Activated B cell treated with CpG ODN at 0.5 μM for 24 hours (primary cell): ENCODE results near the gene OTUB1. TPM values are rescaled to one million over a fixed set of nuclear protein-coding genes. Genes with fewer than 3 reads are reported as not detected.
A peak's percentile ranks its signal among the peaks of the same experiment; 100 is the strongest.
"Not testable (repeated sequence)": the region's sequence is repeated elsewhere in the genome, so short reads cannot be mapped to it uniquely, and the experiment has no call there.

Experiments
- ATAC-seq: fragments of 200-7000 bp; cut with Tn5 transposase; one replicate; pipeline ENCODE4 v1.10.0; 2021; ENCODE audit warnings: low read depth, mild to moderate bottlenecking, moderate library complexity
- CTCF ChIA-PET: fragments of 350-600 bp; sonication (Branson Sonifier 250); formaldehyde crosslinking; loops from one replicate; lab custom pipeline; 2021; ENCODE audit warnings: antibody characterized with exemption; lab: Charles Lee
- POLR2A ChIA-PET: fragments of 350-600 bp; sonication (Branson Sonifier 250); formaldehyde crosslinking; loops from one replicate; lab custom pipeline; 2021; ENCODE audit warnings: antibody characterized with exemption; lab: Charles Lee
- DNase-seq: peaks from one replicate; pipeline ENCODE4 v3.0.0; 2022
- H3K27ac Mint-ChIP-seq: one replicate; pipeline ENCODE4 v1.8.0; 2020; ENCODE audit warnings: mixed read lengths
- H3K27me3 Mint-ChIP-seq: one replicate; pipeline ENCODE4 v1.8.0; 2021; ENCODE audit warnings: mixed read lengths
- H3K36me3 Mint-ChIP-seq: one replicate; pipeline ENCODE4 v1.8.0; 2021; ENCODE audit warnings: low read depth, mixed read lengths
- H3K4me1 Mint-ChIP-seq: one replicate; pipeline ENCODE4 v1.8.0; 2021; ENCODE audit warnings: mixed read lengths
- H3K4me3 Mint-ChIP-seq: one replicate; pipeline ENCODE4 v1.8.0; 2020; ENCODE audit warnings: mild to moderate bottlenecking, mixed read lengths
- H3K9me3 Mint-ChIP-seq: one replicate; pipeline ENCODE4 v1.8.0; 2020; ENCODE audit warnings: mixed read lengths
- CTCF ChIP-seq: fragments of 200-600 bp; IDR thresholded peaks from one replicate; pipeline ENCODE4 v1.8.0; 2022; ENCODE audit warnings: antibody characterized with exemption, mild to moderate bottlenecking
- intact Hi-C: fragments of 100-400 bp; cut with micrococcal nuclease; formaldehyde crosslinking; loops from one replicate; pipeline ENCODE4 v1.15.1; 2024
- total RNA-seq: library from RNA; stranded (reverse); gene quantifications from 2 replicates; pipeline ENCODE4 v1.2.3, GENCODE V29; 2022

The OTUB1 gene
- total RNA-seq, 1 donor from 2014 or later = 87.4 TPM

GRCh38 chr11:63951779-63952536 is 34.3 kb upstream of the OTUB1 start:
- no peak for TF ChIP-seq CTCF
- peaks cover 11% of the 10 kb centered on the region for H3K4me1 Mint-ChIP-seq
- no peak overlapping the region for H3K4me3 Mint-ChIP-seq
- ChIA-PET CTCF (interaction anchor here (1.1 kb wide), 1 partner anchor 213 kb away, joined by 3 read pairs; no protein-coding TSS in a partner anchor), POLR2A (interaction anchor here (0.7 kb wide), 1 partner anchor 13 kb away, joined by 3 read pairs; the partner anchor contains the start of gene NAA40)
- H3K27ac Mint-ChIP-seq = peak overlapping the region; percentile 57
- H3K27me3 Mint-ChIP-seq = no peaks in the 10 kb centered on the region
- no peak for ATAC-seq
- H3K9me3 Mint-ChIP-seq = no peaks in the 10 kb centered on the region
- no peak for DNase-seq
- peaks cover 69% of the 10 kb centered on the region for H3K36me3 Mint-ChIP-seq
- intact Hi-C loops = no loop called here

- no peak for ATAC-seq
- Mint-ChIP-seq H3K36me3 (peaks cover 65% of the 10 kb centered on the region), H3K9me3 (no peaks in the 10 kb centered on the region), H3K4me3 (no peak overlapping the region), H3K4me1 (peaks cover 11% of the 10 kb centered on the region), H3K27ac (no peak overlapping the region), H3K27me3 (no peaks in the 10 kb centered on the region)
- DNase-seq = no peak
- ChIA-PET POLR2A (interaction anchor here (0.7 kb wide), 1 partner anchor 13 kb away, joined by 3 read pairs; the partner anchor contains the start of gene NAA40), CTCF (no interaction called here)
- no peak for TF ChIP-seq CTCF
- intact Hi-C loops = no loop called here
Measured at GRCh38 chr11:63952570-63952969, 33.7 kb upstream of the OTUB1 start.

GRCh38 chr11:63958008-63958407 is 28.2 kb upstream of the OTUB1 start:
- peaks cover 34% of the 10 kb centered on the region for H3K36me3 Mint-ChIP-seq
- ATAC-seq = no peak
- no peak for DNase-seq
- POLR2A ChIA-PET = no interaction called here
- H3K27ac Mint-ChIP-seq = no peak overlapping the region
- intact Hi-C loops = no loop called here
- no peaks in the 10 kb centered on the region for H3K4me1 Mint-ChIP-seq
- no peaks in the 10 kb centered on the region for H3K9me3 Mint-ChIP-seq
- H3K27me3 Mint-ChIP-seq = no peaks in the 10 kb centered on the region
- TF ChIP-seq CTCF = no peak
- no peak overlapping the region for H3K4me3 Mint-ChIP-seq
- CTCF ChIA-PET = no interaction called here

GRCh38 chr11:63961608-63962412 is 24.4 kb upstream of the OTUB1 start:
- H3K27ac Mint-ChIP-seq = no peak overlapping the region
- DNase-seq (no peak), ATAC-seq (no peak)
- H3K9me3 Mint-ChIP-seq = no peaks in the 10 kb centered on the region
- peaks cover 3% of the 10 kb centered on the region for H3K27me3 Mint-ChIP-seq
- ChIA-PET POLR2A (interaction anchor here (0.6 kb wide), 1 partner anchor 14 kb away, joined by 3 read pairs; no protein-coding TSS in a partner anchor), CTCF (interaction anchor here (1.4 kb wide), 1 partner anchor 16 kb away, joined by 3 read pairs; no protein-coding TSS in a partner anchor)
- no peak overlapping the region for H3K4me3 Mint-ChIP-seq
- TF ChIP-seq CTCF = no peak
- H3K4me1 Mint-ChIP-seq = no peaks in the 10 kb centered on the region
- intact Hi-C loops = no loop called here
- no peaks in the 10 kb centered on the region for H3K36me3 Mint-ChIP-seq

GRCh38 chr11:63963895-63964294 is 22.3 kb upstream of the OTUB1 start:
- intact Hi-C loops, DNase-seq, H3K4me1 Mint-ChIP-seq, ATAC-seq, H3K36me3 Mint-ChIP-seq, H3K4me3 Mint-ChIP-seq, H3K27ac Mint-ChIP-seq, H3K9me3 Mint-ChIP-seq, H3K27me3 Mint-ChIP-seq, POLR2A ChIA-PET: not testable (repeated sequence)
- CTCF ChIA-PET = interaction anchor here (0.9 kb wide), 1 partner anchor 18 kb away, joined by 3 read pairs; no protein-coding TSS in a partner anchor
